SK-N-SH (cell line): ENCODE data around the gene DCBLD1.

Experiments
- CTCF ChIP-seq: fragments of 200-600 bp; sonication (generic); IDR thresholded peaks from 2 replicates; pipeline ENCODE4 v1.6.1; 2017; ENCODE audit warnings: antibody characterized with exemption, mild to moderate bottlenecking, moderate library complexity
- ELF1 ChIP-seq: IDR thresholded peaks from 2 replicates; pipeline ENCODE4 v1.4.0; 2012
- FOXJ3 ChIP-seq: sonication (generic); formaldehyde crosslinking; IDR thresholded peaks from 2 replicates; pipeline ENCODE4 v1.5.1; 2020; ENCODE audit warnings: mild to moderate bottlenecking, missing genetic modification reagents
- RCOR1 ChIP-seq: fragments of 150-350 bp; IDR thresholded peaks from 2 replicates; pipeline ENCODE4 v1.6.1; 2017; ENCODE audit warnings: antibody characterized with exemption, low read length

GRCh38 chr6:117520603-117521395 lies 38.3 kb downstream of the DCBLD1 start:
- TF ChIP-seq RCOR1 = no peak
- no peak for TF ChIP-seq ELF1
- TF ChIP-seq CTCF = no peak
- TF ChIP-seq FOXJ3 (CRISPR knock-in tag) = no peak
